ENCODE data around the gene AMOTL1.
A peak's percentile ranks its signal among the peaks of the same experiment; 100 is the strongest.

AMOTL1 gene

DNA sequence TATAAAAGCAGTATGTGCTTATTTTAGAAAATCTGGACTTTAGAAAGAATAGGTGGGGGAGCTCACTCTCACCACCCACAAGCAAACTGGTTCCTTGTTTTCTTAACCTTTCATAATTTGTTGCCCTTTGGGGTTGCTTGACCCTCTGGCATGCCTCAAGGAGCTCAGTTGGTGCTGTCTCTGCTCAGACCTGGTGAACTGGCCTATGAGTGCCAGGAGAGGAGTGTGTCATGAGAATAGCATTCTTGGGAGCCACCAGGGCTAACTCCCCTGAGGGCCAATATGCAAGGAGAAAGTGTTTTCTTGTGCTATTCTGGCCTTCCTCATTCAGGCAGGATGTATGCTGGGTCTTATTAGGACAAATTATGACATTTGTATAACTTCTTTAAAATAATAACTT, 21.0 kb upstream of the AMOTL1 start:
- DNase-seq = no peak

DNA sequence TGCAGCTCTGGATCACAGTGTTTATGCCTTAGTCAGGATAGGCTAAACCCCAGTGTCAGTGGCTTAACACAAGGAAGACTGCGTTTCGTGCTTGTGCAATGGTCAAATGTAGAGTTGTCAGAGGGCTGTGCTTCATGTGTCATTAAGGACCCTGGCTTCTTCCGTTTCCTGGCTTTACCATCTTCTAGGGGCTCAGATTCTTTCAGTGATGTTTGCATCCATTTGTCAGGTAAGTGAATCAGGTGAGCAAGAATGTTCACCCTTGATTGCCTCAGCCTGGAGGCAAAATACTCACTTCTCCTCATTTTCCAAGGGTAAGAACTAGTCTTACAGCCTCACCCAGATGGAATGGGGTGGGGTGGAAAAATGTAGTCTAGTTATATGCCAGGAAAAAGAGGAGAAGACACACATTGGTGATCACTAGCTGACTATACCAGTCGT, 20.5 kb upstream of the AMOTL1 start:
- no peak for DNase-seq

DNA sequence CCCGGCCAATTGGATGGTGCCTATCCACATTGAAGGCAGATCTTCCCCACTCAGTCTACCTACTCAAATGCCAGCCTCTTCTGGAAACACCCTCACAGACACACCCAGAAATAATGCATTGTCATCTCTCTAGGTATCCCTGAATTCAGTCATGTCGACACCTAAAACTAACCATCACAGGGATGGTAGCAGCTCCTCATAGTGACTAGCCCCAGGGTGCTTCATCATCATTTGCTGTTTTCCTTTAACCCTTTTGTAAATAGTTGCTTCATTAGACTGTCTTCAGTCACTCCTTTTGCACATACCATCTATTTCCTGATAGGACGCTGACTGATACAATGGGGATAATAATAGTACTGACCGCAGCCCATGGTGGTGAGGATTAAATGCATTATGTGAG, 18.8 kb upstream of the AMOTL1 start:
- DNase-seq = no peak

DNA sequence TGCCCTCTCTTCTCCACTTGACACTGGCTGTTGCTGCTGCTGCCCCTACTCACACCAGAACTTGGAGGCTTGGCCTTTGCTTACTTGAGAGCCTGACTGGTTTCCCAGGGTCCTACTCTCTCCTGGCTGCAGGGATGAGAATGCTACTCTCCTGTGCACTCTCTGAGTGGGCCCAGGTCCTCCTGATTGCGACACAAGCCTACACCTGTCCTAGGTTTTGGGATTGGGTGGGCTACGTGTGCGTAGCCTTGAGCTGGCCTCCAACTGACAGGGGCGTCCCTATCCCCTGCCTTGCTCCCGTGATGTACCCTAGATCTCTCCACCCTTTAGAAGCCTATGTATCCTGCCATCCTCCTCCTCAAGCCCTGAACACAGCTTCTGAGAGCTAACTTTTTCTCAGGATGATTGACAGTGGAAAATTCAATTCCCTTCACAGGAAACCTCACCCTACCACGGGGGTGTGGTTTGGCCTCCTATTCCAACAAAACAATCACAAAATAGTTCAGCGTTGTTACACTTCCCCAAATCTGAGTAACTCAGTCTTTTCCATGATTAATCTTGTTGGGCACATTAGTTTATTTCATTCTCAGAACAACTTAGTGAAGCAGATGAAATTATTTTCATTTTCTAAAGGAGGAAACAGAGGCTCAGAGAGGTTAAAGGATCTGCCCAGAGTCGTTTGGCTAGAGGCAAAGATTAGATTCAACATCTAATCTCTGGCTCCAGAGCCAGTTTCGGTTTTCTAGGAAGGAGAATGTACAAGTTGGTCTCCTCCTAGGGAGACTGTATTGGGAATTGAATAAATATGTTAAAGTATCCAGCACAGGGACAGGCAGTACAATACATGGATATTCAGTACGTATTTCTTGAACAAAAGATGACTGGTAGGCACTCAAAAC, 17.6 kb upstream of the AMOTL1 start:
- DNase-seq = no peak

DNA sequence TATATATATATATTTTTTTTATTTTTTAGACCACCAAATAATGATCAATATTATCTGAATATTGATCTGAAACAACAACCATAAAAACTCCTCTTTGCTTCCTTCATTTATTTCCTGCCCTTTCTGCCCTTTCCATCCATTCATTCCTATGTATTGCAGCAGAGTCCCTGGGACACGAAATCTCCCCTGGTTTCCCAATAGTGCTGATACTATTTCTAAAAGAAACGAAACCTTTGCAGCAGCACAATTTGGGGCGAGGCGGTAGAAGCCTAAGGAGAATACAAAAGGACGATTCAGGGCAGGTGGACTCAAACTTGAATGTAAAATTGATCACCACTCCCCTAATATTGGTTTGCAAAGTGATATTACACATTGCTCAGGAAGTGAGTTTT, 16.9 kb upstream of the AMOTL1 start:
- no peak for DNase-seq

DNA sequence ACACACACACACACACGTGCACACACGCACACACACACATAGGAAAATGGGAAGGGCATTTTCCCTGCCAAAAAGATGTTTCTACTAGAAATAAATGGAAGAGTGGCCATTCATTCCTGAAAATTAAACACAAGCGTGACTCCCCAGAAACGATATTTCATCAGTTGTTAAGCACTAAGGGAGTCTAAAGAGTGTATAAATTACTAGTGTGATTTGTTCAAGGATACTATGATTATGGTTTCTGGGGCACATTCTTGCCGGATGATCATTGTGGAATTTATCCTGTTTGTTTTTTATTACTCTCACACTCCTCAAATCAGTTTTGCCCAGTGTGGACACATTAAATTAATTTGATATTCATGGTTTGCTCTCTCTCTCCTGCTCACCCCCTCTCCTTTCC, 16.4 kb upstream of the AMOTL1 start:
- no peak for DNase-seq

DNA sequence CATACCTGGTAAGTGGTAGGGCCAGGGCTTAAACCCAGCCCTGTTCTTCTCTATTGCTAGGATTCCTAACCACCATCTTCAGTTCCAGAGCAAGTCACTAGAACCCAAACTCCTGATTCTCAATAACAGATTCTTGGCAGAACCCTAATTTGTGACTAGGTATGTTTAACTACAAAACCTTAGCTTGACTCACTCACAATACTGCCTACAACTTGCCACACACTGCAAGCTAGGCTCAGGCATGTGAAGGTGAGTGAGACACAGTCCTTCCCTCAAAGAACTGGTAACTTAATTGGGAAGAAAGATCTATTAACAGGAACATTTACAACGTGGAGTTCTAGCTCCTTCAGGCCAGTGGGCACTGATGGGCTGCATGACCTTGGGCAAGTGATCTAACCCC, 14.5 kb upstream of the AMOTL1 start:
- no peak for DNase-seq

DNA sequence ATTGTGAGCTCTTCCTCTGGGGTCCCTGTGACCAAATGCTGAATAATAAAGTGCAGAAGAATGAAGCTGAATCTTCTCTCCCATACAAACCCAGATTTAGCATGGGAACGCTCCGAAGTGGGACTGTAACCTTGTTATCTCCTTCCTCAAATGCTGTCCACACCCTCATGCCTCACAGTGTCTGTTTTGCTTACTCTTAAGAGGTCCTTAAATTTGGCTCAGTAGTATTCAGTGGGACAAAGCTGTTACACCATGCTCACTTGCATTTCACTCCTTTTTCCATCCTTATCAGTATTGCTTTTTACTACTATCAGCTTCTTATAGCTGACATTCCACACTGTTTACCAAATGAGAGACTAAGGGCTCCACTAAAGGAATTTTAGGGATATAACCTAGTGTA, 13.8 kb upstream of the AMOTL1 start:
- no peak for DNase-seq

DNA sequence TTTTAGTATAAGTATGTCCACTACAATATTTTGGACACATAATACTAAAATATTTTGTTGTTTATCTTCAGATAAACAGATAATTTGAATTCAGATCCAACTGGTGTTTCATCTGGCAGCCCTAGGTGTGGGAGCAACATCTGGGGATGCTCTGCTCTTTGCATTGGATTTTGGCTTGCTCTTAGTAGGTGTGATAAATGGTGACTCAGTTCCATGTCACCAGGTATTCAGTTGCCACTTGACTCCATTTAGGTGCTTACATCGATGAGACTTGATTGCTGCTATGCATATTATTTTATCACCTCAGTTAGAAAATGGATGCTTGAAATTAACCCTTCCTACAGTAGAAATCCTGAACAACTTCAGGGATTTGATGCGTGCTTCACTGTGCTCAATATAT, 13.3 kb upstream of the AMOTL1 start:
- DNase-seq = no peak

DNA sequence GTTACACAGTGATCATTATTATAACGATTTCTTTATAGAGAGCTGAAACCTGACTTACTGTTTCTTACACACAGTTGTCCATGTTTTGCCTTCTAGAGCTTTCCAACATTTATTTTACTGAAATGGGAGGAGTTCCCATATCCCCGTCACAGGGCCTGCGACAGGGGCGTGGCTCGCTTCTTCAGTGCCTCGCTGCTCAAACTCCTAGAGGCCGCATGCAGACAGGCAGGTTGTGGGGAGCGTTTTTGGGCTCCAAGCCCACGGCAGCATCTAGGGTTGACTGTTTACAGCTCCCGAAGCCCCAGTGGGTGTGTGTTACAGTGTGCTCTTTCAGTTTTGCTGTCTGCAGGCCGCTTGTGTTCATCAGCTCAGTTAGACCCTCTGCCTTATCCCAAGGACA, 12.7 kb upstream of the AMOTL1 start:
- no peak for DNase-seq

DNA sequence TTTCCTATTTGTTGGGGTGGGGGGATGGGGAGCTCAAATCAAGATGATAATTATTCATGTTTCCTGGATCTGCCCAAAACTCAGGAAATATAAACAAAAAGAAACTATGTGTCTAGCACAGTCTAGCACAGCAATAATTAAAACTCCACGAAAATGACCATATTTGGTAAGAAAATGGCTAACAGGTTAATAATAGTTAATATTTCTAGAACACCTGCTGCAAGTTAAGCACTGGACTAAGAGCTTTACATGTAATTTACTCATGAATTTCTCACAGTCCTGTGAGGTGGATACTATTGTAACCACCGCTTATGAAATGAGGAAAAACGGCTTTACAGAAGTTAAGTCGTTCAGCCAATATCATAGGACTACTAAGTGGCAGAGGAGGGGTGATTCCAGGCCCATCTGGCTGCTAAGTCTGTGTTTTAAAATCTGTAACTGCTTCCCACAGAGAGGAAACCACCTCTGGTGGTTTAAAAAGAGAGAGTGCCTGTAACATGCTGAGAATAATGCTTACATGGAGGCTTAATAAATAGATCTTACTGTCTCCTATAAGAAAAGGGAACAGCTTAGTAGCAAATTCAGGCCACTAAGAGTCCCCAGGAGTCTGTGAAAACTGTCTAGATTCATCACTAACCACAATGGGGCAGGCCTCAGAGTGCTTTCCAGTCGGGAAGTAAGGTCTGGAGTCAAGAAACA, 11.0 kb upstream of the AMOTL1 start:
- DNase-seq = no peak

DNA sequence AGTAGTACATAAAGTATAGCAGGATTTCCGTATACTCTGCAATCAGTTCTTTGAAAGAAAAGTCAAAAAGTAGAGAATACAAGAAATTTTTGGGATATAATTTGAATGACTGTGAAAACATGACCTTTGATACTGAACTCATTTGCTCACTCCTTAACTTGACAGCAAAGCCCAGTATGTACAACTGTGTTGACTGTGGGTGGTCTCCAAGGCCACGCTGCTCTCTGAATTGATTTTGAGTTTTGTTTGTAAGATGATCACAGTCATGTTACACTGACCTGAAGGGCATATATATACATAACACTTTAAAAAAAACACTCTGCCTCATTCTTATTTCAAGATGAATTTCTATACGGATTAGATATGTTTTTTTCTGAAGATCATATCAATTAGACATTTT, 9.5 kb upstream of the AMOTL1 start:
- no peak for DNase-seq

DNA sequence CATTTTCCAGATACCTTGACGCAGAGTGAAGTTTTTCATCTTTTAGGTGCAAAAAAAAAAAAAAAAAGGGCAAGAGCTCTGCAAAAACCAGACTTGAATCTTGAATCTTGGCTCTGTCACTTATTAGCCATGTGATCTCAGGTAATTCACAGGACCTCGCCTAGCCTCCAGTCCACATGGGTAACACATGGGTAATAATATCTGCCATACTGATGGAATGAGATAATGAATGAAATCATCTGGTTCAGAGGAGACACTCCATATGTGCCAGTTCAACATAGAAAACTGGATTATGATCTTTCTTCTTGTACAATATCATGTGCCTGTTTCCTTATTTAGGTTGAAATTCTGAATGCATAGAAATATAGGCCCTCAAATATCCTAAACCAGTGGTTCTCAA, 8.6 kb upstream of the AMOTL1 start:
- no peak for DNase-seq

DNA sequence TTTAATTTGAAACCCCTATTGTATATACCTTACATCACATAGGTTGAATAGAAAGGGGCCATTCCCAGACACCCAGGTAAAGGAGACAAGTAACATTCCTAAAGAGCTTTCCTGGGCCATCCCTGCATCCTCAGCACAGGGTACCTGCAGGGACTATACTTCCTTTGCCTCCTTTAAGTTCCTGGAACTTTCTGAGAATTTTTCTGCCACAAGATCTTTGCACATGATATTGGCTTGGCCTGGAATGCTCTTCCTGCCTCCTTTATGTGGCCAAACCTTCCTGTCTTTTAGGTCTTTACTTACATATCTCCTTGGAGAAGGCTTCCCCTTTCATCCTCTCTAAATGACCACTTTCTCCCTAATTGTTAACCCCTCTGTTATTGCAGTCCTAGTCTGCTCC, 7.9 kb upstream of the AMOTL1 start:
- no peak for DNase-seq

DNA sequence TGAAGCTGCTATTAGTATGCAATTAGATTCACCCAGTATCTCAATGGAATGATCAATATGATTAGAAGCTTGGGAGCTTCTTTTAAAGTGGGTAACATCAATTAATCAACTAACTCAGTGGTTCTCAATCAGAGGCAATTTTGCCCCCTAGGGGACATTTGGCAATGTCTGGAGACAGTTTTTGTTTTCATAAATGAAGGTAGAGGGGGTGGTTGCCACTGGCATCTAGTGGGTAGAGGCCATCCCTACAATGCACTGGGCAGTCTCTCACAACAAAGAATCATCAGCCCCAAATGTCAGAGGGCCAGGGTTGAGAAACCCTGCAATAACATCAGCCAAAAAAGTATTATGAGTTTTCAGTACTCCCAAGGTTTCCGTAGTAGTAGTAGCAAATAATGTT, 5.9 kb upstream of the AMOTL1 start:
- DNase-seq = peak; percentile 7

DNA sequence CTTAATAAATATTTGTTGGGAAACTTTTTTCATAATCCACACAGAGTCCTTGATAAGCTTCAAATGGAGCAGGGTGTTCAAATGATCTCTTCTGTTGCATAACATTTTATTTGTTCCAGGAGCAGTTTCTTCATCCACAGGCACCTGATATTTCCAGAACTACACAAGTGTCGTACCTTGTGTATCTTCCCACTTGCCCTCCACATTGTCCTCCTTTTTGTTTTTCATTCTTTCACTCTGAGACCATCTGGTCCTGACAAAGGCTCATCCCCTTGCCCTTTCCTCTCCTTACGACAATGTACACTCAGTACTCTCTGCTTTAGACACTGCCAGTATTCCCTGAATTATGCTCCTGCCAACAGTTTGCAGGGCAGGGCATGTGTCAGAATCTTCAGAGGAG, 5.2 kb upstream of the AMOTL1 start:
- no peak for DNase-seq

DNA sequence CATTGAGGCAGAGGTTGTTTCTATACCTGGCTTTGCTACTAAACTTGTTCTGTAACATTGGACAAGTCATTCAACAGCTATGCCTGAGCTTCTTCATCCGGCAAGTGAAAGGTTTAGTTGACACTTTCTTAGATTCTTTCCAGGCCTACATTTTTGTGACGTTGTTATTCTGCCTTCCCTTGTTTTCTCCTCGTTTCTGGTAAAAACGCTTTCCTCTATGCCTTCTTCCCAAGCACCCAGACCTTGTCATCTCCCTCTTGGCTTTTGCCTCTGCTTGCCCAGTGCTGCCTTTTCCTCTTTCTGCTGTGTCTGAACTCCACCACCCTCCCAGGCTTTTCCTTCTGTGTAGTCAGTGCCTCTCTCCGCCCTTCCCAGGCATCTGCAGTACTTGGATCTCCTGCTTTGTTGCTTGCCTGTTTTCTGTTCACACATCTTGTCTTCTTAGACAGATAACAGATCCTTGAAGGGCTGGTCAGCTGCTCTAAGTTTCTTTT, 1.4 kb upstream of the AMOTL1 start:
- no peak for DNase-seq

DNA sequence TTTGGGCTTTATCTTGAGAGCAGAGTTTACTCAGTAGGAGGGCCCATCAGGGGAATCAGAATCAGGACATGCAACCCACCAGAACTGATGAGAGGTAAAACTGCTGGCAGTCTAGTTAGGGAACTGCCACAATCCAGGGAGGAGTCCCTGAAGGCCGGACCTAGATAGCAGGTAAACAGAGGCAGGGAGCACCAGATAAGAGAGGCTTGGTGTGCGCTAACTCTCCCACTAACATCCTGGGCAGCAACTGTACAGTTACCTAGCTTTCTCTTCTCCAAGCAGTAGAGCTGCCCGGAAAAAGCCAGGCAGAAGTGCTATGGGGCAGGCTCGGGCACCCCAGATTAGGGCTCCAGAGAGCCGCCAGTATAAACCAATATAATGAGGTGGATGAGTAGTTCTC, 865 bp upstream of the AMOTL1 start:
- no peak for DNase-seq

DNA sequence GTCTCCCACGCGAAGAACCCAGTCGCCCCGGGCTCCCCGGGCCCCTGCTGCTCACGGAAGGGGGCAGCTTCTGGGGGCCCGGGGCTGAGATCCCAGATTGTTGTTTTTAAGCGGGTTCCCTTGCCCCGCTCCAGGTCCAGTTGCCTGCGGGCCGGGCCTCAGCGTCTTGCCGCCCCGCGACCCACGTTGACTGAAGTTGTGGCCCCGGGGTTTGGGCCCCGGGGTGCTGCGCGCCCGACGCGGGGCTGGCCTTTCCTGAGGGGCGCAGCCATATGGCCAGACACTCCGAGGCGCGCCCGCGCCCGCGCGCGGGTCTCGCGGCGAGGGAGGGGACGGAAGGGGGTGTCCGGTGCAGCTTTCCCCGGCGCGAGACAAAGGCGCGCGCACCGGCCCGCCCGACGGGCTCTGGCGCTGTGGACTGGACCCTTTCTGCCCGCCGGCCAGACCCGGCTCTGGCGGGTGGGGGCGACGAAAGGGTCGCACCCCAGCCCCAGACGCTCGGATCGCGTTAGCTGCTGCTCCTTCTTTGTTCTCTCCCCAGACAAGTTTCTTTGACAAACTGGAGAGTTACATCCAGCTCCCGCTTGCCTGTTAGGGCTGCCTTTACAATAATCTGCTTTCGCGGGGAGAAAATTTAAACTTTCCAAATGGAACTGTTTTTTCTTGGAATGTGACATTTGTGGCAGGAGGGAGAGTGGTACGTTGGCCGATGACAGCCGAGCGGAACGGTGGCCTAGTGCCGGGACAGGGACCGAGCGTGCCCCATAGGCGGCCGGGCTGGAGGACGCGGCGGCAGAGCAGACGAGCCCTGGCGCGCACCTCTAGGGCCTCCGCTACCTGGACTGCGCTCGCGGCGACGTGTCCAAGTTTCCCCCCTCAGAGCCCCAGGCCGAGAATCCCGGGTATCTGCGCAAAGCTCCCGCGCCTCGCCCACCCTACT, 716 bp downstream of the AMOTL1 start:
- DNase-seq = no peak

DNA sequence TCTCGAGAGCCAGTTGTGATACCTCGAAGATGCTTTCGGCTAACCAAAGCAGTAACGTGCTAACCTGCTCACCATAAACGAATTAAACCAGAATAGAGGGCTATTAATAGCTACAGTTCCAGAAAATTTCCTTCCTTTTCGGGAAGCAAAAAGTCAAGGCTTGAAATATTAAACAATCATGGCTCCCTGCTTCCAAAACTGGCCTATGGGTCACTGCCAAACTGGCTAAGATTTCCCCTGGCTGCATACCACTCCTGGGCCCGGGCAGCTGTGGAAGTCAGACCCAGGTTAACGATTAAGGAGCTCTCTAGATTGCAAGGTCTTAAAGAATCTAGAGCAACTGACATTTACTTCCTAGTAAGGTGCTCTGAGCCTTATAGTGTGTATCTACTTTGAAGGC, 1.7 kb downstream of the AMOTL1 start:
- no peak for DNase-seq

DNA sequence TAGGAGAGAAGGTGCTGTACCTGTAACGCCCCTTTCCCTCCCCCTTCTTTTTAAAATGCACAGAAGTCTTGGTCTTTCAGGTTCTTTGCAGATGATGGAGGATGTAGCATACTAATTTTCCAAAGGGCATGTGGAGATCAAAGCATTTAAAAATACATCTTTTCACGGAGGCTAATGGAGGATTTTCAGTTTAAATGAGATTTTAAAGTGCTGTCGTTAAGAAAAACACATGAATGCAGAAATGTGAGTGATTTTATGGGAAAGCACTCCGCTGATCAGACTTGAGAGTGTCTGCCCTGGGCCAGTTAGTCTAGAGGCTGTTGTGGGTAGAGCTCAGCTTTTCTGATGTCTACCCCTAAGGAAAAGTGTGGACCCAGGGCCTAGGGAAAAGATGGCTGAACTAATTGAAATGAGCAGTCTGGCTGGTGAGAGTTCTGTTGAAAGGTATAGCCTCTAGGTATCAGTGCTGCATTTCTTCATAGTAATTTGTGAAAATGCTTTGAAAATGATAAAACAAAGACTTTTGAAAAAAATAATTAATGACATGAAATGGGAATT, 2.5 kb downstream of the AMOTL1 start:
- no peak for DNase-seq

DNA sequence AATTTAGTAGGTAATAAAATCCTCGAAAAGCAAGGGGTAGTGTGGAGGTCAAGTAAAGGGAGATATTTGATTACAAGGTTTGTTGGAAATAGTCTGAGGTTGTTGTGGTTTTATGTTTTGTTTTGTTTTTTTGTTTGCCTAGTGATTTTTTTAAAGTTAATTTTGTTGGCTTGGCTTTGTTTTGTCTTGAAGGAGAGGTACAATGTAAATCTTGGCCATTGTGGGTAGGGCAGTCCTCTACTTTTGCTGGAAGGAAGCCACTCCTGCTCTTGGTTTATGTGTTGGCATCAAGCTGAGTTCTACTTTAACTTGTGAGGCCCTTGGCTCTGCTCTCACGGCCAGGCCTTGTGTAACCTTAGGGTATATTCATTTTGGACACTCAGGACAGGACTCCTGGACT, 3.2 kb downstream of the AMOTL1 start:
- no peak for DNase-seq

DNA sequence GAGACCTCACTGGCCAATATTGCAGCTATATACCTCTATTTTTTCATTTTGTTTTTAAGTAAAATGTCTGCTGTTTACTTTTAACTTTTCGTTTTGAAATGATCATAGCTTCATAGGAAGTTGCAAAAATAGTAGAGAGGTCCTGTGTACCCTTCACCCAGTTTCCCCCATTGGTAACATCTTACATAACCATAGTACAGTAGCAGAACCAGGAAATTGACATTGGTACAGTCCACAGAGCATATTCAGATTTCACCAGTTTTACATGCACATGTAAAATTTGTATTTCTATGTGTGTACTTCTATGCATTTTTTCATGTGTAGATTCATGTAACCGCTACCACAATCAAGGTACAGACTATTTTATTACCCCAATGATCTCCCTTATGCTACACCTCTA, 3.8 kb downstream of the AMOTL1 start:
- no peak for DNase-seq
